Activated CD4-positive, alpha-beta T cell treated with anti-CD3 and anti-CD28 coated beads, Interleukin-2, amount 50 U/mL, for 24 hours (primary cell): ENCODE data around the gene PMEPA1.

ENCODE experiments used
- DNase-seq, 2 donors: peaks; one replicate each; pipeline ENCODE4 v3.0.0-alpha.2; 2020; ENCODE audit warnings: low read depth in 1 of 2, low spot score in 1 of 2

PMEPA1 gene

DNA sequence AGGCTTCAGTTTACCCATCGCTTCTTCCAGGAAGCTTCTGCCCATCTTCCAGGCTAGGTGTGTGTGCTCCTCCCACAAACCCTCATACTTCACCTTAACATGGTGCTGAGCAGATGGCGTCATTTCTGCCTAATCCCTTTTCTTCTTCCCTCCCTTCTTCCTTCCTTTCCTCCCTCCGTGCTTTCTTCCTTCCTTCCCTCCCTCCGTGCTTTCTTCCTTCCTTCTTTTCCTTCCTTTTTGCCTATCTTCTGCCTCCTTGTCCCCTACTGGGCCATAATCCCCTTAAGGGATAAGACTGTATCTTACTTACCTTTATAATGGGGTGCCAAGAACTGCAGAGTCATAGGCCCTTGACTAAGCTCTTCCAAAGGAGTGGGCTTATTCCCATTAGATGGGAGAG is 27.5 kb upstream of the PMEPA1 start:
- no peak for DNase-seq

DNA sequence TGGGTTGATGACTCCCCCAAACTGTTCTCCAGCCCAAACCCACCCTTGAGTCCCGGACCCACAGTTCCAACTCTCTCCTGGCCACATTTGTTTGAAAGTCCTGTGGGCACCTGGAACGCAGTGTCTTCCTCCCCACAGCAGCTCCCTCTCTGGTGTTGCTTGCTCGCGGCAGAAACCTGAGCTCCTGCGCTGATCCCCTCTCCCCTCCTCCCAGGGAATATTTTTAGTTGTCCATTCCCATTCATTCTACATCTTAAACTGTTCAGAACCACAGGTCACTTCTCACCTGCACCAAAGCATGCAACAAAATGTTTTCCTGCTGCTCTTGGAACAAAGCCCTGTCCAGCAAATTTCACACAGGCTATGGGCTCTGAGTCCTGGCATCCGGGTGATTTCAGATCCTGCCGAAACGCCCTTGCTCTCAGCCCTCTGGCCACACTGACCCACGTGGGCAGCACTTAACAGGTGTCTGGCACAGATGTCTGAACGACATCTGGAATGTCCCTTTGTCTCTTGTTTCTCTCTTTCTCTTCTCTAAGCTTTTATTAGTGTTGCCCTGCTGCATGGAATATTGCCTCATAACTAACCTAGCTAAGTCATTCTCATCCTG is 27.0 kb upstream of the PMEPA1 start:
- no peak for DNase-seq

DNA sequence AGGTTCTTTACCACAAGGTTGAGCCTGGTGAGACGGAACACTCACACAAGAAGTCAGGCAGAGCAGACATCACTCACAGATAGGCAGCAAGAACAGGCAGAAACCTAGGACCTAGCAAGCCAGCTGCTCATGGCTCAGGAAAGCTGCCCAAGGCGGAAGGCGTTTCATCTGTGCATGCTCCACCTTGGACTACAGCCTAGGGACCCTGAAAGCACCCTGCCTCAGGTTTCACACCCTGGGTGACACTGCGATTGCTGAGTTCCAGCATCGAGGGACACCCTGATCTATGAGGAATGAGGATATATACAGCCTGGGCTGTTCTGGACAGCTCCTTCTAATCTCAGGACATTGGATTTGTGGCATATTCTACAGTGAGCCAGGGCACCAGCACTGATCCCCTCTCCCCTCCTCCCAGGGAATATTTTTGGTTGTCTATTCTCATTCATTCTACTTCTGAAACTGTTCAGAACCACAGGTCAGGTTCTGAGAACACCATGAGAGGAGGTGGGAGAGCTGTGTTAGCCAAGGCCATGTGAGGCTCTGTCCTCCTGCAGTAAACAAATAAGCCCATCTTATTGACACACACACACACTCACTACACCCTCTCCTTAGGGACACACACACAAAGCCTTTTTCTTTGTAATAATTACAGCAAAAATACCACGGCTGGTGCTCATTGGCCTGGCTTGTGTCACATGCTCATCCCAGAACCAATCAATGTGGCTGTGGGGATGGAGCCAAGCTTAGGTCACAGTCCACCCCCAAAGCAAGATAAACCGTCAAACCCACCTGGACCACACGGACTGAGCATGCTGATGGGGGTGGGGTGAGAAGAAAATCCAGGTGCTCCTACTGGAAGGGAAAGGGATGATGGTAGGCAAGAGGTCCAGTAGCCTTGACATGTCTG is 26.3 kb upstream of the PMEPA1 start:
- no peak for DNase-seq

DNA sequence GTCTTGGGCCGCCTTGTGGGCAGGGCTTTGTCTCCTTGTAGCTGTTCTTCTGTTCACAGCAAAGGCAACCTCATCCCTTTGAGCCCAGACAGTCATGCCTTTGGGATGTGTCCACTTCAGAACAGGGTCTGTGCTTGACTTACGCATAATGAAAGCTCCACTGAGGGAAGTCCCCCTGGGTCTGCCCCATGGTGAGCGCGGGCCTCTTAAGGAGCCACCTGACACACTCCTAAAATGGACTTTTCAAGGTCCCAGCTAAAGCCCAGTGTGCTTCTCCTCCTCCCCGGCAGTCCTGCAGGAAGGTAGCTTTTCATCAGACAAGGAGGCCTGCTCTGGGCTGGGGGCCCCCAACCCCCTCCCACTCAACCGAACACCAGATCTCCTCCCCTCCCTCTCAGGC is 24.9 kb upstream of the PMEPA1 start:
- DNase-seq, result no peak

DNA sequence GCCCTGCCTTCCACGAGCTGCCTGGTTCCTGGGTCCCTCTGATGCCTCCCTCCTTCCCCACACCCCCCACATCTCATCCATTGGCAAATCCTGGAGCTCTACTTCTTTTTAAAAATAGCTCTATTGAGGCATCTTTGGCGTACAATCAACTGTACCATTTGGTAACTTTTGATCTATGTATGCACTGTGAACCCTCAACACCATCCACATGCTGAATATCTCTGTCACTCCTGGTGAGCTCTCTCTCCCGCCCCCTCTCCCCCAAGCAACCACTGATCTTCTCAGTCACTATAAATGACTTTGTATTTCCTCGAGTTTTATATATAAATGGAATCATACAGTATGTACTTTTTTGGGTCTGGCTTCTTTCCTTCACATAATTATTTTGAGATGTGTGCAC is 22.4 kb upstream of the PMEPA1 start:
- DNase-seq, result no peak

DNA sequence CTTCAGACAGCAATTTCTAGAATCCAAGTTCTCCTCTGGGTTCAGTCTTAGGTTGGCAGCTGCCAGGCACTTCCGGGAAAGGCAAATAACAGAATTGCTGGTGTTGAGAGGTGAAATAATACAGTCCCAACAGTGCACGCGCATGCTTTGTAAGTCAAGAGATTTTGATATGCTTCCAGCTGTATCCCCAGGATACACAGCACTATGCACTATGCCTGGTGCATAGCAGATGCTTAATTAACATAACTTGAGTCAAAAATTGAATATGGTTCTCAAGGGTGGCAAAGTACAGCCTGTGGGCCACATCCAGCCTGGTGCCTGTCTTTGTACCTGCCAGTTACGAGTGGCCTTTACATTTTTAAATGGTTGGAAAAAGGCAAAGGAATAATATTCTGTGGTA is 18.9 kb upstream of the PMEPA1 start:
- no peak for DNase-seq

DNA sequence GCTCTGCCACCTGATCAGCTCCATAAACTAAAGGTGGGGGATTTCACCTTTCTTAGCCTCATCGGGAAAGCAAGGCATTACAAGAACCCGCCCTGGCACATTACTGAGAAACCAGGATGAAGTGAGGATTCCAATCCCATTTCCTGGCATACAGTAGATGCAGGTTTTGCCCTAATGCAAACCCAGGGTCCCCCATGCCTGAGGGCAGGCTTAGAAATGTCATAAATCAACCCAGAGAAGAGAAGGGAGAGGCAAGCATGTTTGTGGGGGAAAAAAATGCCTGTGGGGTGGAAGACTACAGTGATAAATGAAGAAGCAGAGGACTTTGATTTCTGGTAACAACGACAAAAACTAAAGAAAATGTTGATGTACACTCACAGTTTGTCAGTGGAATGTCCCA is 18.0 kb upstream of the PMEPA1 start:
- no peak for DNase-seq

DNA sequence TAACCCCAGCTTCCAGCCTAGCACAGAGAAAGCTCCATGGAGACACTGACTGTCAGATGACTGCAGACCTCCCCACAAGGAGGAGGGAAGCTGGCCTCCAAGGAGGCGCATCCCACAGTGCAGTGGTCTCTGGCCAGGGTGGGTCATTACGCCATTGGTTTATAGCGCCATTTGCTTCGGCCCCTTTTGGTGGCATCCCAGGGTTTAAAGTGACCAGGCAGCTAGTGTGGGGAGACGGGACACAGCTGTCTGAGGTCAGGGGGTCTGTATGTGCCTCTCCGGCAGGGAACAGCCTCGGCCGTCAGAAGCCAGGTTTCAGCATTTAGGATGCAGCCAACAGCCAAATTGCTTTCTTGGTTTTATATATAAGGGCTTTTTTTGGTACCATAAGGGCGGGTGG is 15.8 kb upstream of the PMEPA1 start:
- no peak for DNase-seq

DNA sequence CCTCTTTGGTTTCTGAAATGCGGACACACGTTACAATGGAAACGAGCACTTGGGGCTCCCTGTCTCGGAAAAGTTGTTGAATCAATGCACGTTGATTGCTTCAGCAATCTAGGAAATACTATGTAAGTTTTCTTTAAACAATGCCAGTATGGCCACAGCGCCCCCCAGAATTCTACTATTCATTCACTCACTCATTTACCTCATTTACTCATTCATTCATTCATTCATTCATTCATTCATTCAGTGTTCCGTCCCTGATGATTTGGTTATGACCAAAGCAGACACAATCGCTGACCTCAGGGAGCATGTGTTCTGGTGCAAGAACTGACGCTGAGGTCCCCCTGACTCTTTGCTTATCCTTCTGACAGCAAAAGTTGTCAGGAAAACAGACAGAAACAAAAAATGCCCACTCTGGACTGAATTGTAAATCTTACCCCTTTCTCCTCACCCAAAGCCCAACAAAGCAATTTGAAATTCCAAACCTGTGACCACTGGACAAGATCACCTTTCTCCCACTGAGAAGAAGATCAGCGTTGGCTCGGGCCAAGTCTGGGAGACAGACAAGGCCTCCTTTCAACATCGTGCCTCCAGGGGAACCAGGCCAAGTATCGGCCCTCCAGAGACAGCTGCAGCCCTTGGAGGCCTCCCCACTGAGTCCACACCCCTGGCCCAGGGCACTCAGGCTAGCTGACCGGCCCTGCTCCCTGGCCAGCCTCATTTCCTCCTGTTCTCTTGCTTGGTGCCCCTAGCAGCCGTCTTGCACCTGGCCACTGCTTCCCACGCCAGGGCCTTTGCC is 15.0 kb upstream of the PMEPA1 start:
- no peak for DNase-seq

DNA sequence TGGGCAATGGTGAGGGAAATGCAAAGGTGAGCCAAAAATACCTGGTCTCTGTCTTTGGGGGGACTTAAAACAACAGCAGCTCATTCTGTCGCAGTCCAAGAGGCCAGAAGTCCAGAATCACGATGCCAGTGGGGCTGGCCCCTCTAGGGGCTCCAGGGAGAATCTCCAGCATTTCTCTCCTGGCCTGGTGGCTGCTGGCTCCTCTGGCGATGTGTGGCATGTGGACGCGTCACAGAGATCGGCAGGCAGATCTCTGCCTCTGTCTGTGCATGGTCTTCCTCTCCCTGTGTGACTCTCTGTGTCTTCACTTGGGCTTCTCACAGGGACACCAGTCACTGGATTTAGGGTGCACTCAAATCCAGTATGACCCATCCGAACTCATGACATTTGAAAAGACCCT is 14.0 kb upstream of the PMEPA1 start:
- no peak for DNase-seq

DNA sequence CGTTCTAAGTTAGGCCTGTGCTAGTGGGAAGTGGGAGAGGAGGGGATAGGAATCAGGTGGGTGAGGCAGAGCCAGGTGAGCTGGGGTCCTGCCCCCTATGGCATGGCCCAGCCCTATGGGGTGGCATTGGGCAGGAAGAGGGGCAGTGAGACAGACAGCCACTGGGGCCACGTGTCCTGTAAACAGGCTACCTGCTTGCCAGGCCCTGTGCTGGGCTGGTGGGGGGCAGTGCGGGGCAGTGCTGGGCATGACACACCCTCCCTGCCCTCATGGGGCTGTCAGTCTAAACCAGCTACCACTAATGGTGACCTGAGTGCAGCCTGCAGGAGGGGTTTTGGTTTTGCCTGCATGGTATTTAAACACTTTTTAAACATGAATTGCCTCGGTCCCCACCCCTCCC is 10.1 kb upstream of the PMEPA1 start:
- DNase-seq, result no peak

DNA sequence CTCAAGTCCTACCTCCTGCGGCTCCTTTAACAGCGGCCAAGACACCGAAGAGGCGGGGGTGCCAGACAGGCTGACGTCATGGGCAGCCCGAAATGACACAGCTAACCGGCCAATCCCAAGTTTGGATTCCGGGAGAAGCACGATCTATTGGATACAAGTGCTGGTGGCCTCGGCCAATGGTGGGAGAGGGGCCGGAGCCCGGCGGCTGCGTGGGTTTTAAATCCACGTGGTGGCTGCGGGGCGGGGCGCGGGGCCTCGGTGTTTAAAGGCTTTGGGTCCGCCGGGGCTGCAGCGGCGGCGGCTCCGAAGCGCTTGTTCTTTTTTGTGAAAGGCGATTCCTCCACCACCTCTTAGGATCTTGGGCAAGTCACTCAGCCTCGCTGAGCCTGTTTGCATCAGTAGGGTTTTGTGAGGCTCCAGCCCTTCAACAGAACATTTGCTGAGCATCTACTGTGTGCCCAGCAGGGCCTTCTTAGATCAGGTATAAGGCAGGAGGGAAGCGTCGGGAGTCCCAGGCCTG is 8.7 kb upstream of the PMEPA1 start:
- peak; percentile 80 to 92 for DNase-seq

DNA sequence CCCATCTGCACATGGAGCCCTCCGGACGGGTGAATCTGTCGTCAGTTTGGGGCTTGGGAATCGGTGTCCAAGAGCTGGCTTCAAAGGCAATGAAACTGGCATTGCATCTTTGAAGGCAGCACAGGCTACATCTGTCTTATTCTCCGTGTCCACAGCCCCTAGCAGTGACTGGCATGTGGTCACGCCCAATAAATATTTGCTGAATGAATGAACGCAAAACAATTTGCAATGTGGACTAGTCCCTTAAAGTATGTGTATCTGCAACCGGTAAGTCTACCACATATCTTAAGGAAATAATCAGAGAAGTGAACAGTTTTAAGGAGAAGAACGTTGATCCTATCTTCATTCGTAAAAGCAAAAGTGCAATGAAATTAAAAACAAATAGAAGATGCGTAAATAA is 8.0 kb upstream of the PMEPA1 start:
- DNase-seq, result no peak

DNA sequence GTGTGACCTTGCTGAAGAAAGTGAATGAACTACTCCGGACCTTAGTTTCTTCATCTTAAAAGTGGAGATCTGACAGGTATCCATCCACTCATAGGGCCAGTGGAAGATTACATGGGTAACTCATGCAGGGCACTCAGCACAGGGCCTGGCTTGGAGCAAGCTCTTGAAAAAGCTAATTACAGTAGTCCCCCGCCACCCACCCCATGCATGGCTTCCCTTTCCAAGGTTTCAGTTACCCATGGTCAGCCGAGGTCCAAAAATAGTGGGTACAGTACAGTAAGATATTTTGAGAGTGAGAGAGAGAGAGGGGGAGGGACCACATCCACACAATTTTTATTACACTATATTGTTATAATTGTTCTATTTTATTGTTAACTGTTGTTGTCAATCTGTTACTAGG is 7.1 kb upstream of the PMEPA1 start:
- DNase-seq, result no peak

DNA sequence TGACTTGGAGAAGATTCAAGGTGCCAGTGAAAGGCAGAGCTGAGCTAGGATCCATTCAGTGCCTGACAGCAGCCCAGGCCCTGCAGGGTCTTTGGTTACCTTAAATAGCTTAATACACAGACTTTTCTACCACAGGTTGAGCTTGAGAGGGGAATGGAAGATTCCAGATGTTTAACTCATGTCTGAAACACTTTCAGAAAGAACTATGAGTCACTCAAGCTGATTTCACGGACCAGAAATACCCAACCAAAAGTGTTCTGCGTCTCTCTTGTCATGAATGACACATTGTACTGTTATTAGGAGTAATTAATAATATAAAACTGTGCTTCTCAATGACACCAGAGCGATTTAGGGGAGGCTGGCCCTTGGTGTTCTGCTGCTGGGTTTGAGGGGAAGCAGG is 6.4 kb upstream of the PMEPA1 start:
- no peak for DNase-seq

DNA sequence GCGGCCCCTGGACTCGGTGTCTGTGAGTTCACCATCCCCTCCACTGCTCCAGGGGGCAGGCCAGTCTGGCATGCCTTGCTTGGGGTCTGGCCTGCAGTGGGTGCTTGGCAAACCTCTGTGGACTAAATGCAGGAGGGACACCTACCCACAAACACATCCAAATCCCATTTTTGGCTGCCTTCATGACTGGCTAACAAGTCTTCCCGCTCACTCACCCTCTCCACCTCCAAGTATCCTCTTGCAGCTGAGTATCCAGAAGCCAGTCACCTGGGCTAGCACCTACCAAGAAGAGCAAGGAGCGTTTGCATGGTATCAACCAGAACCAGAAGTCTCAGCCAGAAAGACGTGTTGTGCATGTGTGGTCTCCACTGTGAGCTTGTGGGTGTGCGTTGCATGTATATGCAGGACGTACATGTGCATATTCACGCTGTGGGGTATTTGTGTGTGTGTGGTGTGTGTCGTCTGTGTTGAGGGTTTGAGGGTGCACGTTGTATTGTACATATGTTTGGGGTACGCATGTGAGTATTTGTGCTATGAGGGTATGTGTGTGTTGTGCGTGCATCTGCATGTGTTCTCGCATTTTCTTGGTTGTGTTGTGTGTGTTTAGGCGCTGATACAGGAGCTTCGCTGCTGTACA is 5.6 kb upstream of the PMEPA1 start:
- no peak for DNase-seq

DNA sequence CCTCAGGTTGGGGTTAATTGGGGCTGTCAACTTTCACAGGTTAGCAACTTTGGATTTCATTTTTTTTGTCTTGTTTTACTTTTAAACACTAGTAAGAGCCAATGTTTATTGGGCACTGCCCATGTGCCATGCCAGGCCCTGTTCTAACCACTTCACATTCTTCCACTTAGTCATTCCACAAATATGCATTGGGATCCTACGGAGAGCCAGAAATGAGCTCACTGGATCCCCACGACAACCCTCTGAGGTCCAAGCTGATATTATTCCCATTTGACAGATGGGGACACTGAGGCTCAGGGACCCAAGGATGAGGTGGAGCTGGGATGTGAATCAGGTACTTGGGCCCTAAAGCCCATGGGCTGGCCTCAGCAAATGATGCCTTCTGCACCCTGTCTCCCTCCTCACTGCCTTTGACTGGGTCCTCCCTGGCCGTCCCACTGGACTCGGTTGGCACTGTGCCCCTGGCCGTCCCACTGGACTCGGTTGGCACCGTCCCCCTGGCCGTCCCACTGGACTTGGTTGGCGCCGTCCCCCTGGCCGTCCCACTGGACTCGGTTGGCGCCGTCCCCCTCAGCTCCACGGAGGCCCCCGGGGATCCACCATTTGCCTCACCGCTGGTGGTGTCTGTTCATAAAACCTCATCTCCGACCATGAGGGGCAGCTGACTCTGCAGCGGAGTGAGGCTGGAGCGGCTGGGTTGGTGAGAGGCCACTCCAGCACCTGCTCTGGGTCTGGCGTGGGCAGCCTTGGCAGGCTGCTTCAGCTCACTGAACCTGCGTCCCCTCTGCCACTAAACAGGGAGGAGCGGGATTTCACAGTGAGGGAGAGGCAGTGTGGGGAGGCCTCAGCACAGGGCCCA is 4.8 kb upstream of the PMEPA1 start:
- no peak for DNase-seq

DNA sequence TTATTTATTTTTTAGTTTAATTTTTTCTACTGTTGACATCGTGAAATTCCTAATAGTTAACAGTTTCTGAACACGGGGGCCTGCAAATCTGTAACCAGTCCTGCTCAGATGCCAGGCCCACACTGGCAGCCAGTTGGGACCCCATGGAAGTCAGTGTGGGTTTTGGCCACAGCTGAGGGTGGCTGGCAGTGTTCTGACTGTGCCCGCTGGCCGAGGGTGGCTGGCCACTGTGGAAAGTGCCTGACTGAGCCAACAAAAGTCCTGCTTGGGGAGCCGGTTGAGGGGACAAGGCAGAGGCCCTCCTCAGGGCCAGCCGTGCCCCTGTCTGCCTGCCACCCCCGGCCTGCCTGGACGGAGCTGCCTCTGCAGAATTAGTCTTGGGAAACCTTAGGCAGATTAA is 4.1 kb upstream of the PMEPA1 start:
- no peak for DNase-seq

DNA sequence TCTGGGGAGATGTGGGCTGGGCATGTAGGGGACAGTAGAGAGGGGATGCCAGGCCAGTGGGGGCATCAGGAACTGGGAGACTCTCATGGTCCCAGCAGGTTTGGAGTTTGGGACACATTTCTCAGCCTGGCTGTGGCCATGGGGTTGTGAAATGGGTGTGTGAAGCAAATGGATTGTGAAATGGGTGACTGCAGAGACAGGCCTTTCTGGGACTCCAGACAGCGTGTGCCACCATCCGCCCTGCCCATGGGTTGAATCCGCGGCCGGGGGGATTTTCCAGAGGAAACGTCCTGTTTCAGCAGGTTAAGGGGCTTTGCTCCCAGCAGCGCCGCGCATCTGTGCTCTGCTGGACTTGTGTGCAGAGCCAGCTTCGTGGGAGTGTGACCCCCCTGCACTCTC is 3.7 kb upstream of the PMEPA1 start:
- no peak for DNase-seq

DNA sequence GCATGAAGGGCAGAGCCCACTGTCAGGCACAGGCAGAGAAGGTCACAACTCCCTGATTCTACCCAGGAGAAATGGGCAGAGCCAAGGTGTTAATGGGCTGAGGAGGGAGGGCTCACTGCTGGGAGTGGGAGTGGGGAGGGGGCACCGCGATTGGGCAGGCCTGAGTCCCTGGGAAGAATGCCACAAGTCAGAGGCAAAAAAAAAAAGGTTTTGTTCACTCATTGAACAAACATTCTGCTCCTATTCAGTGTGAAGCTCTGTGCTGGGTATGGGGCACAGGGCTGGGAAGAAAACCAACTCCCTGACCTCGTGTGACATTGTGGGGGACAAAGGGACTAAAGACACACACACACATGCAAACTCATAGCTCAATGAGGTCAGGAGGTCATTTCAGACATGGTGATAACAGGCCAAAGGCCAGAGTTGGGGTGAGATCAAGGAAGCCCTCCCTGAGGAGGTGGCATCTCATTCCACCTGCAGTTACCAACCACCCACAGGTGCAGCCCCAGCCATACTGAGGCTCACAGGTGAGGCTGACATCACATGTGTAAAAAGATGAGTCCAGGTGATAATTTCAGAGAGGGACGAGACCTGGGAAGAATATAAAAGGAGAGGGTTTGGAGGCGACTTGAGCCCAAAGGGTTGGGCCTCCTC is 3.2 kb upstream of the PMEPA1 start:
- no peak for DNase-seq
